ENCODE measurements around the gene FN3KRP.

- TF ChIP-seq, protein P1, sequence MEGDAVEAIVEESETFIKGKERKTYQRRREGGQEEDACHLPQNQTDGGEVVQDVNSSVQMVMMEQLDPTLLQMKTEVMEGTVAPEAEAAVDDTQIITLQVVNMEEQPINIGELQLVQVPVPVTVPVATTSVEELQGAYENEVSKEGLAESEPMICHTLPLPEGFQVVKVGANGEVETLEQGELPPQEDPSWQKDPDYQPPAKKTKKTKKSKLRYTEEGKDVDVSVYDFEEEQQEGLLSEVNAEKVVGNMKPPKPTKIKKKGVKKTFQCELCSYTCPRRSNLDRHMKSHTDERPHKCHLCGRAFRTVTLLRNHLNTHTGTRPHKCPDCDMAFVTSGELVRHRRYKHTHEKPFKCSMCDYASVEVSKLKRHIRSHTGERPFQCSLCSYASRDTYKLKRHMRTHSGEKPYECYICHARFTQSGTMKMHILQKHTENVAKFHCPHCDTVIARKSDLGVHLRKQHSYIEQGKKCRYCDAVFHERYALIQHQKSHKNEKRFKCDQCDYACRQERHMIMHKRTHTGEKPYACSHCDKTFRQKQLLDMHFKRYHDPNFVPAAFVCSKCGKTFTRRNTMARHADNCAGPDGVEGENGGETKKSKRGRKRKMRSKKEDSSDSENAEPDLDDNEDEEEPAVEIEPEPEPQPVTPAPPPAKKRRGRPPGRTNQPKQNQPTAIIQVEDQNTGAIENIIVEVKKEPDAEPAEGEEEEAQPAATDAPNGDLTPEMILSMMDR (IDR thresholded peaks at IDR 0.05) = no peak
- TF ChIP-seq POLR2A (IDR thresholded peaks at IDR 0.05) = no peak
Observed at GRCh38 chr17:82677353-82677925, 39.1 kb upstream of the FN3KRP start.
